Brain microvascular endothelial cell (primary cell): ENCODE measurements around the gene PLXNB3.

Experiments used
- DNase-seq: peaks from one replicate; pipeline ENCODE4 v3.0.0-alpha.2; 2020
- H3K27ac ChIP-seq: fragments of 250-450 bp; sonication (Bioruptor Pico); 2 replicates; pipeline ENCODE4 v1.5.1; 2020; ENCODE audit warnings: mild to moderate bottlenecking, moderate library complexity
- H3K27me3 ChIP-seq: fragments of 250-450 bp; sonication (Bioruptor Pico); replicated peaks from 2 replicates; pipeline ENCODE4 v1.5.1; 2020; ENCODE audit warnings: mild to moderate bottlenecking
- H3K36me3 ChIP-seq: fragments of 250-450 bp; sonication (Bioruptor Pico); replicated peaks from 2 replicates; pipeline ENCODE4 v1.5.1; 2020; ENCODE audit warnings: mild to moderate bottlenecking
- H3K4me3 ChIP-seq: 2 replicates; pipeline ENCODE4 v1.5.1; 2011; ENCODE audit warnings: low read depth, mild to moderate bottlenecking, control low read depth, low read length, moderate library complexity
- in situ Hi-C: cut with HindIII; loops from 2 replicates; pipeline ENCODE4 v1.10.0; 2017; ENCODE audit warnings: low sequenced_read_pairs, low pct_ligation_motif_present
- TF ChIP-seq, protein P1 (sequence below): IDR thresholded peaks from 2 replicates; pipeline ENCODE4 v1.5.1; 2011; ENCODE audit warnings: low read depth, mild to moderate bottlenecking, moderate library complexity, low read length, control low read depth, inconsistent platforms; ENCODE audit errors: missing control alignments

The PLXNB3 gene

DNA sequence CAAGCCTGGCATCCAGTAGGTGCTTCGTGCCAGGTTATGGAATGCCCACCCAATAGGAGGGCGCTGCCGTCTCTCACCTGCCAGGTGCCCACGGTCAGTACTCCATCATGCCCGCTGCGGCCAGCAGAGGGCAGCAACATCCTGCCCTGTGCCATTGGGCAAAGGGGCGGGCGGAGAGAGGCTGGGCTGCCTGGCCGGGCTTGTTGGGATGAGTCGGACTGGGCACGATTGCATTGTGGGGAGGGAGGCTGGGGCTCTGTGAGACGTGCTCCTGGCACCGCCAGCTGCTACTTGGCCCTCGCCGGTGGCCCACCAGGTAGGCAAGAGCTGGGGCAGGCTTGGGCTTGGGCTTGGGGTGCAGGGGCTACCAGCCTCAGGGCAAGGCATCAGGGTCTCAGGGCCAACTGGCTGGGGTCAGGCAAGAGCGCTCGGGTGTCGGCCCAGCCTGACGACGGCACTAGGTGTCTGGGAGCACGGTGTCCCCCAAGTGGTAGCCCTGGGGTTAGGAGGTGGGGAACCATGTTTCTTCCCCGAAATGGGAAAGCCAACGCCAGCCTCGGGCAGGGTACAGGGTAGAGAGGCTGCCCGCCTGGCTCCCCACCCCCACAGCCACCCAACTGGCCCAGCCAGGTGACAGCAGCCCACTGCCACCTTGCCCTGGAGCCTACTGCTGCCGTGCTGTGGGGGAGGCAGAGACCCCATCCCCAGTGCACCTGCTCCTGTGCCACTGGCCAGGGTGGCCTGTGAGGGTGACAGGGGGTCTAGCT, at the start of gene PLXNB3:
Gene PLXNB3, plus strand, starts transcription at position 261 of the 767 bp plus-strand sequence. CDS start 1,287 bp downstream, outside the sequence.
- Histone ChIP-seq H3K27me3 (no peaks in the 10 kb centered on the region), H3K4me3 (peak within 1 kb of the TSS; percentile 40), H3K36me3 (no peaks in the 10 kb centered on the region), H3K27ac (no peak within 1 kb of the TSS)
- TF ChIP-seq, protein P1, sequence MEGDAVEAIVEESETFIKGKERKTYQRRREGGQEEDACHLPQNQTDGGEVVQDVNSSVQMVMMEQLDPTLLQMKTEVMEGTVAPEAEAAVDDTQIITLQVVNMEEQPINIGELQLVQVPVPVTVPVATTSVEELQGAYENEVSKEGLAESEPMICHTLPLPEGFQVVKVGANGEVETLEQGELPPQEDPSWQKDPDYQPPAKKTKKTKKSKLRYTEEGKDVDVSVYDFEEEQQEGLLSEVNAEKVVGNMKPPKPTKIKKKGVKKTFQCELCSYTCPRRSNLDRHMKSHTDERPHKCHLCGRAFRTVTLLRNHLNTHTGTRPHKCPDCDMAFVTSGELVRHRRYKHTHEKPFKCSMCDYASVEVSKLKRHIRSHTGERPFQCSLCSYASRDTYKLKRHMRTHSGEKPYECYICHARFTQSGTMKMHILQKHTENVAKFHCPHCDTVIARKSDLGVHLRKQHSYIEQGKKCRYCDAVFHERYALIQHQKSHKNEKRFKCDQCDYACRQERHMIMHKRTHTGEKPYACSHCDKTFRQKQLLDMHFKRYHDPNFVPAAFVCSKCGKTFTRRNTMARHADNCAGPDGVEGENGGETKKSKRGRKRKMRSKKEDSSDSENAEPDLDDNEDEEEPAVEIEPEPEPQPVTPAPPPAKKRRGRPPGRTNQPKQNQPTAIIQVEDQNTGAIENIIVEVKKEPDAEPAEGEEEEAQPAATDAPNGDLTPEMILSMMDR = peak; percentile 84
- peak; percentile 43 for DNase-seq
- in situ Hi-C loops = no loop called here

DNA sequence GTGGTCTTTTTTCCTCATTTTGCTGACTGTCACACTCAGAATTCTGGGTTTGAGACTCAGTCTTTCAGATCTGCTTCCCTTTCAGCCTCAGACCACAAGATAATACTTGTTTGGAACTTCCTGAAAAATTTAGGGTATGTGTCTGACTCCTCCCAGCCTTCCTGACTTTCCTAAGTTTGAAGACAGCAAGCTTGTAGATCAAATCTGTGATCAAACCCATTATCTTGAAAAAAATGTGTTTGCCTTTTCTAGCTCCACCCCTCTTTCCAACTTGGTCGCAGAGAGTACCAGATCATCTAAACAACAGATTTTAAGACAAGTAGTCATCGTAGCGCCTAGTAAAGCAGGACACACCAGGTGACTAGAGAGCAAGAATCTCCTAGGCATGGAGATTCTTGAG, 49.8 kb upstream of the PLXNB3 start:
- in situ Hi-C loops = no loop called here
- TF ChIP-seq, protein P1 = no peak
- H3K27me3 ChIP-seq = no peaks in the 10 kb centered on the region
- H3K4me3 ChIP-seq = no peak overlapping the region
- no peak overlapping the region for H3K27ac ChIP-seq
- no peak for DNase-seq
- peaks cover 21% of the 10 kb centered on the region for H3K36me3 ChIP-seq

DNA sequence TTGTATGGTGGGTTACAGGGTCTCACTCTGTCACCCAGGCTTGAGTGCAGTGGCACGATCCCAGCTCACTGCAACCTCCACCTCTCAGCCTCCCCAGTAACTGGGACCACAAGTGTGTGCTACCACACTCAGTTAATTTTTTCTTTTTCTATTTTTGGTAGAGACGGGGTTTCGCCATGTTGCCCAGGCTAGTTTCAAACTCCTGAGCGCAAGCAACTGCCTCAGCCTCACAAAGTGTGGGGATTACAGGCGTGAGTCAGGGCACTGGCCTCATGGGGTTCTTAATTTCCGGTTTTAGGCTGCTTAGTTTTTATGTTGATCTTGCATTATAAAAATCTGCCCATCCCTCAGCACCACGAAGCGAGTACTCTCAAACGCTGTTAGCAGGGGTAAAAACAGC, 46.6 kb upstream of the PLXNB3 start:
- DNase-seq = no peak
- H3K27ac ChIP-seq = no peak overlapping the region
- peaks cover 31% of the 10 kb centered on the region for H3K36me3 ChIP-seq
- no peaks in the 10 kb centered on the region for H3K27me3 ChIP-seq
- no peak overlapping the region for H3K4me3 ChIP-seq
- TF ChIP-seq, protein P1 = no peak
- in situ Hi-C loops = no loop called here

DNA sequence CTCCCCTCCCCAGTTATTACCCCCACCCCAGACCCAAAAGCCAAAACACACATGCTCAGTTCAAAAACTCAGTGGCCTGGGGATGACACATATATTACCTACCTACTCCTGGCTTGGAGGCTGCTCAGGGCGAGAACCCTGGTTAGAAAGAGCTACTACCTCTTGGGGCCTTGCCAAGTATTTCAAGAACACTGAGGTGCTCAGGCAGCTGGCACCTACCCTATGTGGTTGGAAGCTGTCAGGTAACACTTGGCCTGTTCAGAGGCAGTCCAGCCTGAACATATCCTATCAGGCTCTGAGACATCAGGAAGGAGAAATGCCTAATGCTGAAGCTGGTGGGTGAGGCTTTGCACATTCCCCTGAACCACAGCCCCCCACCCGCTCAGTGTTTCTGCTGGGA, 44.8 kb upstream of the PLXNB3 start:
- DNase-seq = no peak
- TF ChIP-seq, protein P1 = no peak
- H3K27me3 ChIP-seq = no peaks in the 10 kb centered on the region
- H3K4me3 ChIP-seq = no peak overlapping the region
- in situ Hi-C loops = no loop called here
- H3K36me3 ChIP-seq = peaks cover 25% of the 10 kb centered on the region
- no peak overlapping the region for H3K27ac ChIP-seq

DNA sequence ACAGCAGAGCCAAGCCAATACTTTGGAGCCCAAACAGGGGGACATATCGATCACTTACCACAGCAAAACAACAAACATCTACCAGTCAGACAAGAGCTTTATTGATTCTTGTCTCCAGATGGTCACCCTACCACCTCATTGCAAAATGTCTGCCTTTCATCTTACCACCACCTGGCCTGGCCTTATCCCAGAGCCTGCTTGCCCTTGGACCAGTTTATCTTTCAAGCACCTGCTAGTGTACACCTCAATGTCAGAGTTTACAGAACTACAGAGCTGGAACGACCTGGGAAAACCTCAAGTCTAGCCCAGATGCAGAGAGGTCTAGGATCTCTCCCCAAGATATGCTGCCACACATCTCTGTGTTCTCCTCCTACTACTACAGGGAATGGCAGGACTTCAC, 44.3 kb upstream of the PLXNB3 start:
- no peak overlapping the region for H3K27ac ChIP-seq
- no peak for DNase-seq
- H3K4me3 ChIP-seq = no peak overlapping the region
- TF ChIP-seq, protein P1 = no peak
- in situ Hi-C loops = no loop called here
- no peaks in the 10 kb centered on the region for H3K27me3 ChIP-seq
- peaks cover 21% of the 10 kb centered on the region for H3K36me3 ChIP-seq
